Hematopoietic multipotent progenitor cell (in vitro differentiated cells): ENCODE results near the gene THRB. TPM values are rescaled to one million over a fixed set of nuclear protein-coding genes. Genes with fewer than 3 reads are reported as not detected.

Experiments
- DNase-seq, 3 donors: peaks; one replicate each; pipeline ENCODE4 v3.0.0-alpha.2; 2011 to 2015; ENCODE audit warnings: low read depth in 2 of 3, low spot score in 2 of 3
- total RNA-seq: library from RNA; depleted of rRNA; stranded (reverse); fragments of >200 nt; gene quantifications from one replicate; pipeline ENCODE4 v1.2.3, GENCODE V29; 2012

Gene THRB
- total RNA-seq, 1 donor: 5.7 TPM

- DNase-seq: no peak
These were observed 206.0 kb downstream of the THRB start for GRCh38 chr3:24288496-24289236.

GRCh38 chr3:24287755-24288450 is 206.7 kb downstream of the THRB start:
- DNase-seq: no peak

GRCh38 chr3:24286405-24286804 is 208.2 kb downstream of the THRB start:
- no peak for DNase-seq

- no peak for DNase-seq
These were observed 216.1 kb downstream of the THRB start for GRCh38 chr3:24278543-24278942.

GRCh38 chr3:24273491-24273890 is 221.2 kb downstream of the THRB start:
- DNase-seq: no peak

GRCh38 chr3:24272875-24273274 is 221.8 kb downstream of the THRB start:
- no peak for DNase-seq

GRCh38 chr3:24272408-24272807 is 222.2 kb downstream of the THRB start:
- DNase-seq: no peak

- DNase-seq: no peak
These were observed 223.4 kb downstream of the THRB start for GRCh38 chr3:24271228-24271627.

GRCh38 chr3:24270744-24271143 is 223.9 kb downstream of the THRB start:
- DNase-seq: no peak

GRCh38 chr3:24270204-24270691 is 224.4 kb downstream of the THRB start:
- DNase-seq: no peak

- DNase-seq: peak in 2 of 3 donors; percentile 48 to 74
These were observed 229.9 kb downstream of the THRB start for GRCh38 chr3:24264748-24265158.

GRCh38 chr3:24264011-24264410 is 230.6 kb downstream of the THRB start:
- DNase-seq: no peak

- no peak for DNase-seq
These were observed 231.5 kb downstream of the THRB start for GRCh38 chr3:24263069-24263668.

- no peak for DNase-seq
These were observed 233.1 kb downstream of the THRB start for GRCh38 chr3:24261521-24261920.

- DNase-seq: no peak
These were observed 234.6 kb downstream of the THRB start for GRCh38 chr3:24259901-24260512.

- DNase-seq: peak in 1 of 3 donors; percentile 19
These were observed 235.7 kb downstream of the THRB start for GRCh38 chr3:24258727-24259600.

- no peak for DNase-seq
These were observed 236.4 kb downstream of the THRB start for GRCh38 chr3:24258260-24258659.

GRCh38 chr3:24255414-24255813 is 239.2 kb downstream of the THRB start:
- no peak for DNase-seq

GRCh38 chr3:24254649-24255048 is 240.0 kb downstream of the THRB start:
- DNase-seq: no peak

GRCh38 chr3:24253336-24253735 is 241.3 kb downstream of the THRB start:
- DNase-seq: no peak
